Spleen (tissue), 11 donors: Measurements from ENCODE around the gene MACROD2. TPM values are rescaled to one million over a fixed set of nuclear protein-coding genes. Genes with fewer than 3 reads are reported as not detected.
"Not testable (repeated sequence)": the region's sequence is repeated elsewhere in the genome, so short reads cannot be mapped to it uniquely, and the experiment has no call there.

Experiments
- DNase-seq: peaks from one replicate; pipeline ENCODE4 v3.0.0-alpha.2; 2020
- H3K27ac ChIP-seq, 8 donors: fragments of 200-600 bp; sonication (generic) in 7 of 8; 1 replicate in 4 of 8; 2 replicates in 4 of 8; pipeline versions ENCODE4 v1.5.0 to v1.8.0; 2016 to 2021; ENCODE audit warnings: inconsistent platforms in 4 of 8, mild to moderate bottlenecking in 4 of 8, moderate library complexity in 1 of 8
- H3K27me3 ChIP-seq, 7 donors: fragments of 200-600 bp; sonication (generic) in 6 of 7; replicated peaks in 1 of 7; 1 replicate in 4 of 7; 2 replicates in 3 of 7; pipeline versions ENCODE4 v1.5.0 to v1.8.0; 2016 to 2021; ENCODE audit warnings: inconsistent platforms in 3 of 7, mild to moderate bottlenecking in 1 of 7
- H3K36me3 ChIP-seq, 6 donors: fragments of 200-600 bp; sonication (generic) in 5 of 6; 1 replicate in 4 of 6; 2 replicates in 2 of 6; pipeline versions ENCODE4 v1.5.0 to v1.8.0; 2016 to 2021; ENCODE audit warnings: inconsistent platforms in 2 of 6
- H3K4me1 ChIP-seq, 6 donors: fragments of 200-600 bp; sonication (generic) in 5 of 6; 1 replicate in 3 of 6; 2 replicates in 3 of 6; pipeline versions ENCODE4 v1.5.0 to v1.8.0; 2016 to 2021; ENCODE audit warnings: inconsistent platforms in 3 of 6
- H3K4me3 ChIP-seq, 8 donors: fragments of 200-600 bp; sonication (generic) in 7 of 8; 1 replicate in 4 of 8; 2 replicates in 4 of 8; pipeline versions ENCODE4 v1.5.0 to v1.8.0; 2016 to 2021; ENCODE audit warnings: inconsistent platforms in 4 of 8, mild to moderate bottlenecking in 4 of 8, moderate library complexity in 2 of 8
- H3K9me3 ChIP-seq, 8 donors: fragments of 200-600 bp; sonication (generic) in 7 of 8; 1 replicate in 4 of 8; 2 replicates in 4 of 8; pipeline versions ENCODE4 v1.5.0 to v1.8.0; 2016 to 2021; ENCODE audit warnings: inconsistent platforms in 4 of 8
- POLR2A ChIP-seq, 3 donors: fragments of 450-650 bp; IDR thresholded peaks; one replicate each; pipeline ENCODE4 v1.5.1; 2017; ENCODE audit warnings: antibody characterized with exemption in 3 of 3, mild to moderate bottlenecking in 1 of 3
- POLR2AphosphoS5 ChIP-seq, 3 donors: sonication (generic); formaldehyde crosslinking; IDR thresholded peaks; one replicate each; pipeline ENCODE4 v1.5.1; 2017; ENCODE audit warnings: antibody characterized with exemption in 3 of 3
- WGBS, 5 donors: extraction: QIAGEN DNeasy Blood & Tissue Kit in 3 of 5; methylation state at CpG; one replicate each; pipeline versions ENCODE4 v1.1.5 to v1.1.7; 2013 to 2018; 5-methylcytosine and 5-hydroxymethylcytosine counted together
- intact Hi-C: fragments of 100-400 bp; cut with DNase I; formaldehyde crosslinking; loops from one replicate; pipeline ENCODE4 v1.15.0; 2023; ENCODE audit warnings: low total_unique reads
- polyA plus RNA-seq, 3 donors: library from polyadenylated mRNA; stranded (reverse); fragments of 200-250 nt; gene quantifications; one replicate each; pipeline ENCODE4 v1.2.1, GENCODE V29; 2013
- total RNA-seq, 7 donors: library from RNA; depleted of rRNA in 3 of 7; stranded (reverse); fragments of >200 nt in 3 of 7; fragmentation: NEBNext Ultra II Directional in 4 of 7; extraction: Animal tissue kit (Norgen Biotek cat#: 25700) in 4 of 7; gene quantifications; one replicate each; pipeline versions ENCODE4 v1.1.0 to v1.2.1, GENCODE V29; 2016 to 2021
- TF ChIP-seq, protein P1 (sequence below), 11 experiments: fragments of 200-600 bp in 7 of 11; fragments of 450-650 bp in 4 of 11; sonication (generic) in 4 of 11; IDR thresholded peaks in 8 of 11; conservative IDR thresholded peaks in 3 of 11; 1 replicate in 7 of 11; 2 replicates in 4 of 11; pipeline versions ENCODE4 v1.4.0 to v1.8.0; 2016 to 2021; ENCODE audit warnings: antibody characterized with exemption in 11 of 11, inconsistent platforms in 4 of 11, mild to moderate bottlenecking in 1 of 11
- donor health status: healthy with polysubstance abuse.
- donor health status: DM: no; HTN: no; CAD: no; lungs with moderate emphysema.
- donor health status: DM: no; HTN: no; CAD: no.
- donor health status: Bipolar disorder and iron deficiency.
- donor health status: healthy.
- donor health status: DM: no; HTN: no; CAD: no.
- donor health status: DM: yes; HTN: yes; CAD: no.

The MACROD2 gene
- total and polyA plus RNA-seq, 10 donors = 1.5 to 4.7 (median 3.4) TPM

DNA sequence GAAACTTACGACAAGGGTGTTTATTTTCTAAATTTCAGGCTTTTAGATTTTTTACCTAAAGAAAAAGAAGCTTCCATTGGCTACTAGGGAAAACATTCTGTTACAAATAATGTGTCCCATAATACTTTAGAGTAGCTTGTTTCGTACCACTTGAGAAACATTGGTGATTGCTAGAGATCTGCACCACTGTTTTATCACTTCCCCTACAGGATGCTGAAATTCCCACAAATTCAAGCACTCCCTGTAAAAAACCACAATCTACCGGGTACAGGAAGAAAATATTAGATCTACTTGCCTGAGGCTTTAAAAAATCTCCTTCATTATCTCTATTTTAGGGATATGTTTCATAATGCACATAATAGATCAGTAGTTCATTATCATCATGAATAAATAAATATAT lies 34.8 kb upstream of the MACROD2 start:
- H3K9me3 ChIP-seq = no peaks in the 10 kb centered on the region
- no peaks in the 10 kb centered on the region for H3K4me1 ChIP-seq
- DNase-seq = no peak
- WGBS, 5 donors = 37 to 50% (median 45%) methylated on average over 3 of the region's 3 CpGs
- TF ChIP-seq POLR2A (IDR thresholded peaks at IDR 0.05) (no peak), POLR2AphosphoS5 (IDR thresholded peaks at IDR 0.05) (no peak)
- TF ChIP-seq, protein P1, sequence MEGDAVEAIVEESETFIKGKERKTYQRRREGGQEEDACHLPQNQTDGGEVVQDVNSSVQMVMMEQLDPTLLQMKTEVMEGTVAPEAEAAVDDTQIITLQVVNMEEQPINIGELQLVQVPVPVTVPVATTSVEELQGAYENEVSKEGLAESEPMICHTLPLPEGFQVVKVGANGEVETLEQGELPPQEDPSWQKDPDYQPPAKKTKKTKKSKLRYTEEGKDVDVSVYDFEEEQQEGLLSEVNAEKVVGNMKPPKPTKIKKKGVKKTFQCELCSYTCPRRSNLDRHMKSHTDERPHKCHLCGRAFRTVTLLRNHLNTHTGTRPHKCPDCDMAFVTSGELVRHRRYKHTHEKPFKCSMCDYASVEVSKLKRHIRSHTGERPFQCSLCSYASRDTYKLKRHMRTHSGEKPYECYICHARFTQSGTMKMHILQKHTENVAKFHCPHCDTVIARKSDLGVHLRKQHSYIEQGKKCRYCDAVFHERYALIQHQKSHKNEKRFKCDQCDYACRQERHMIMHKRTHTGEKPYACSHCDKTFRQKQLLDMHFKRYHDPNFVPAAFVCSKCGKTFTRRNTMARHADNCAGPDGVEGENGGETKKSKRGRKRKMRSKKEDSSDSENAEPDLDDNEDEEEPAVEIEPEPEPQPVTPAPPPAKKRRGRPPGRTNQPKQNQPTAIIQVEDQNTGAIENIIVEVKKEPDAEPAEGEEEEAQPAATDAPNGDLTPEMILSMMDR (IDR thresholded peaks at IDR 0.05 in 8 of 11, conservative IDR thresholded peaks at IDR 0.05 in 3 of 11) = no peak
- no peak overlapping the region for H3K4me3 ChIP-seq
- intact Hi-C loops = no loop called here
- H3K27ac ChIP-seq = no peak overlapping the region
- H3K36me3 ChIP-seq = no peaks in the 10 kb centered on the region
- no peaks in the 10 kb centered on the region for H3K27me3 ChIP-seq

DNA sequence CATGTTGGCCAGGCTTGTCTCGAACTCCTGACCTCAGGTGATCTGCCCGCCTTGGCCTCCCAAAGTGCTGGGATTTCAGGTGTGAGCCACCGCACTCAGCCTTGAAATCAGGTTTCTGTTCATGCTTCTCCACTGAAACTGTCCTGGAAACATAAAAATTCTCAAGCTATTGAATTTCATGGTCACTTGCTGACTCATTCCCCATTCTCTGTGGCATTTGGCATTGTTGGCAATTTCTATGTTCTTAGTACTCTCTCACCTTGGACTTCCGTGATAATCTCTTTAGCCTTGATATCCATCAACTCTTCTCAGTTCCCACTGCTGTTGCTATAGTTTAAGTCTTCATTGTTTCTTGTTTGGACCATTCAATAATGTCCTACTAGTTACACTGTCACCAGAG lies 11.1 kb upstream of the MACROD2 start:
- no peak for DNase-seq
- WGBS, 5 donors = 53 to 94% (median 69%) methylated on average over 4 of the region's 4 CpGs
- intact Hi-C loops = no loop called here
- Histone ChIP-seq H3K9me3 (no peaks in the 10 kb centered on the region), H3K4me1 (no peaks in the 10 kb centered on the region), H3K36me3 (no peaks in the 10 kb centered on the region), H3K4me3 (no peak overlapping the region), H3K27ac (no peak overlapping the region), H3K27me3 (no peaks in the 10 kb centered on the region)
- no peak for TF ChIP-seq POLR2AphosphoS5 (IDR thresholded peaks at IDR 0.05)
- TF ChIP-seq, protein P1 (IDR thresholded peaks at IDR 0.05 in 8 of 11, conservative IDR thresholded peaks at IDR 0.05 in 3 of 11) = no peak
- TF ChIP-seq POLR2A (IDR thresholded peaks at IDR 0.05) = no peak

DNA sequence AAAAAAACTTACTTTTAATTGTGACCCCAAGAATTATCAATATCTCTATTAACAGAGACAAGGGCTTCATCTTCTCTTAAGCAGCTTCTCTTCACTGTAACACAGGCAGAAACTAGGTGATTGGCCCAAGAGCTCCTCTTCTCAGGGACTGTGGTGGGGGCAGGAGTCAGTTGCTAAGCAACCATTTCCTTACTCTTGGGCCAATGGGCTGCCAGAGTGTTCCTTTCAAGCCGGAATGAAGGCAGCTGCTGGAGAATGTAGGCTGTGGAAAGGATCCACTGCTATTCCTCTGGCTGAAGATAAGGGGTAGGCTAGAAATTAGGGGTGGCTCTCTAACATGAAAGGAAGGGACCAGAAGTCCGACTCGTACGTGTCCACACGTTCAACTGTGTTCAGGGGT lies 4.9 kb upstream of the MACROD2 start, which contains the start of gene SEL1L2:
TSS of gene SEL1L2 (minus strand) at position 150 of the 400 bp plus-strand sequence. CDS start at position 70, 80 bp downstream.
- WGBS, 5 donors = 38 to 58% (median 42%) methylated on average over 5 of the region's 5 CpGs
- Histone ChIP-seq H3K27ac (no peak within 1 kb of the TSS), H3K36me3 (no peaks in the 10 kb centered on the region), H3K4me3 (no peak within 1 kb of the TSS), H3K27me3 (peaks cover 0 to 9% (median 0%) of the 10 kb centered on the region in 7 donors), H3K9me3 (peaks cover 0 to 39% (median 31%) of the 10 kb centered on the region in 8 donors), H3K4me1 (peaks cover 0 to 7% (median 2%) of the 10 kb centered on the region in 6 donors)
- DNase-seq = no peak
- intact Hi-C loops = no loop called here
- no peak for TF ChIP-seq POLR2A (IDR thresholded peaks at IDR 0.05)
- TF ChIP-seq, protein P1 (IDR thresholded peaks at IDR 0.05 in 8 of 11, conservative IDR thresholded peaks at IDR 0.05 in 3 of 11) = no peak
- TF ChIP-seq POLR2AphosphoS5 (IDR thresholded peaks at IDR 0.05) = no peak

DNA sequence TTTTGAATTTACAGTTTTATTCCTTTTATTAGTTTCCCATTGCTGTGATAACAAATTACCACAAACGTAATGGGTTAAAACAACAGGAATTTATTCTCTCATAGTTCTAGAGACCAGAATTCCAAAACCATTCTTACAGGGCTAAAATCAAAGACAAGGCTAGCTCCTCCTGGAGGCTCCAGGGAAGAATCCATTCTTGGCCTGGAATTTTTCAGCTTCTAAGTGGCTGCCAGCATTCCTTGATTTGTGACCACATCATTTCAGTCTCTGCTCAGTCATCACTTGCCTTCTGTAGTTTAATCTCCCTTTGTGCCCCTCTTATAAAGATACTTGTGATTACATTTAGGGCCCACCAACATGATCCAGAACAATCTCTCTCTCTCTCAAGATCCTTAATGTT lies 4.0 kb upstream of the MACROD2 start:
- no peak overlapping the region for H3K4me3 ChIP-seq
- H3K27me3 ChIP-seq = peaks cover 0 to 18% (median 7%) of the 10 kb centered on the region in 7 donors
- WGBS, 5 donors = 81 to 95% (median 85%) methylated on average over 1 of the region's 1 CpG
- H3K9me3 ChIP-seq = peaks cover 0 to 39% (median 31%) of the 10 kb centered on the region in 8 donors
- intact Hi-C loops = no loop called here
- no peak overlapping the region for H3K27ac ChIP-seq
- peaks cover 0 to 16% (median 6%) of the 10 kb centered on the region in 6 donors for H3K4me1 ChIP-seq
- no peaks in the 10 kb centered on the region for H3K36me3 ChIP-seq
- no peak for TF ChIP-seq POLR2A (IDR thresholded peaks at IDR 0.05)
- TF ChIP-seq POLR2AphosphoS5 (IDR thresholded peaks at IDR 0.05) = no peak
- TF ChIP-seq, protein P1 (IDR thresholded peaks at IDR 0.05 in 8 of 11, conservative IDR thresholded peaks at IDR 0.05 in 3 of 11) = no peak
- no peak for DNase-seq

DNA sequence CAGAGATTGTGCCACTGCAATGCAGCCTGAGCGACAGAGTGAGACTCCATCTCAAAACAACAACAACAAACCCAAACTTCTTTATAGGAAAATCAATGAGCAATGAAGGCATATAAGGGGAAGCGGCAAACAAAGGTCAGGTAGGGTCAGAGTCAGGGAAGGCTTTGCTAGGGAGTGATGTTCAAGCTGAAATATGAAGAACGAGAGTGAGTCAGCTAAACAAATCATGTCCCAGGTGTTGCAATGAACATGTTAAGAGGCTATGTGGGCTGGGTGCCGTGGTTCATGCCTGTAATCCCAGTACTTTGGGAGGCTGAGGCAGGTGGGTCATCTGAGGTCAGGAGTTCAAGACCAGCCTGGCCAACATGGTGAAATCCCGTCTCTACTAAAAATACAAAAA lies 3.4 kb upstream of the MACROD2 start:
- 86 to 93% (median 87%) methylated on average over 5 of the region's 5 CpGs for WGBS, 5 donors
- peaks cover 0 to 19% (median 7%) of the 10 kb centered on the region in 6 donors for H3K4me1 ChIP-seq
- DNase-seq, H3K4me3 ChIP-seq, H3K27ac ChIP-seq, intact Hi-C loops, H3K36me3 ChIP-seq: not testable (repeated sequence)
- peaks cover 0 to 39% (median 31%) of the 10 kb centered on the region in 8 donors for H3K9me3 ChIP-seq
- peaks cover 0 to 24% (median 9%) of the 10 kb centered on the region in 7 donors for H3K27me3 ChIP-seq
